ENCODE results near the gene DNAJB7. TPM values are rescaled to one million over a fixed set of nuclear protein-coding genes. Genes with fewer than 3 reads are reported as not detected.

DNAJB7 gene
- total and polyA plus RNA-seq, 10 of the 15 experiments (the other 5 are each of a cell fraction or from before 2014, with no cell fraction given), result 0.03 to 0.70 (median 0.29) TPM; not detected in 6

DNA sequence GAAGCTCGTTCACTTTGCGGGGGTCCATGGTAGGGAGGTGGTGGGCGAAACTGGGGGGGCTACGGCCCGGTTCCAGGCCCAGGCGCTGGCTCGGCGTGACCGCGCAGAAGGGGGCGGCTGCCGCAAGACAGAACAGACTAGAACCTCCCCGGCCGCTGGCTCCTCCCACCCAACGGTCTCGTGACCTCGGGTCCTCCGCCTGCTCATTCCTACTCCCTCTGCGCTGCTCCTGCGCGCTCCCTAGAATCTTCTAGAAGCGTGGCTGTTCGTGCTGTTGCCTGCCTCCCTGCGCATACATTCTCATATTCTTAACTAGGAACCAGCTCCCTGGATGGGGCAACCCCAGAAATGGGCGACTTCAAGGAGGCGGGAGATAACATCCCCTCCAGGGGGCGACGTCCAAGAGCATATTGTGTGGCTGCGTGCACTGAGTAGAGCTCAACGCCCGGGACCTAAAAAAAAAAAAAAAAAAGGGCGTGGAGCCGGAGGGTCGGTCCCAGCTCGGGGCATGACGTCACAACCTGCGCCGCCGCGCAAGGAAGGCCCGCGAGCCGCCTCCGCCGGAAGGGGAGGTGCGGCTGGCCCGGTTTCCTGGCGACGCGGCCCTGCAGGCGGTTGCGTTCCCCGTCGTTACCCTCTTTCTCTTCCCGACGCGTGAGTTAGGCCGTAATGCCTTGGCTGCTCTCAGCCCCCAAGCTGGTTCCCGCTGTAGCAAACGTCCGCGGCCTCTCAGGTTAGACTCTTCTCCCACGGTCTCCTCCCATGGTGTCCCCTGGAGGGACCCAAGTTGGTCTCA lies 5.2 kb downstream of the DNAJB7 start, which contains the start of the genes ST13 and XPNPEP3 (continued):
- TF ChIP-seq NR2C1 (IDR thresholded peaks at IDR 0.05), result 0 out of 2 replicates have a peak, but pooled peaks have one; percentile 16
- peak; percentile 87 for TF ChIP-seq MYB (IDR thresholded peaks at IDR 0.05; ENCODE audit: borderline replicate concordance, low read depth, low read length)
- TF ChIP-seq IRF5 (IDR thresholded peaks at IDR 0.05; ENCODE audit: borderline replicate concordance), result peak; percentile 96
- TF ChIP-seq, protein P1, sequence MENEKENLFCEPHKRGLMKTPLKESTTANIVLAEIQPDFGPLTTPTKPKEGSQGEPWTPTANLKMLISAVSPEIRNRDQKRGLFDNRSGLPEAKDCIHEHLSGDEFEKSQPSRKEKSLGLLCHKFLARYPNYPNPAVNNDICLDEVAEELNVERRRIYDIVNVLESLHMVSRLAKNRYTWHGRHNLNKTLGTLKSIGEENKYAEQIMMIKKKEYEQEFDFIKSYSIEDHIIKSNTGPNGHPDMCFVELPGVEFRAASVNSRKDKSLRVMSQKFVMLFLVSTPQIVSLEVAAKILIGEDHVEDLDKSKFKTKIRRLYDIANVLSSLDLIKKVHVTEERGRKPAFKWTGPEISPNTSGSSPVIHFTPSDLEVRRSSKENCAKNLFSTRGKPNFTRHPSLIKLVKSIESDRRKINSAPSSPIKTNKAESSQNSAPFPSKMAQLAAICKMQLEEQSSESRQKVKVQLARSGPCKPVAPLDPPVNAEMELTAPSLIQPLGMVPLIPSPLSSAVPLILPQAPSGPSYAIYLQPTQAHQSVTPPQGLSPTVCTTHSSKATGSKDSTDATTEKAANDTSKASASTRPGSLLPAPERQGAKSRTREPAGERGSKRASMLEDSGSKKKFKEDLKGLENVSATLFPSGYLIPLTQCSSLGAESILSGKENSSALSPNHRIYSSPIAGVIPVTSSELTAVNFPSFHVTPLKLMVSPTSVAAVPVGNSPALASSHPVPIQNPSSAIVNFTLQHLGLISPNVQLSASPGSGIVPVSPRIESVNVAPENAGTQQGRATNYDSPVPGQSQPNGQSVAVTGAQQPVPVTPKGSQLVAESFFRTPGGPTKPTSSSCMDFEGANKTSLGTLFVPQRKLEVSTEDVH (IDR thresholded peaks at IDR 0.05; ENCODE audit: low read depth, partially characterized antibody), result peak; percentile 57
- peak; percentile 61; the same call in 1 of the 2 replicates for TF ChIP-seq IKZF1 (conservative IDR thresholded peaks at IDR 0.05)
- TF ChIP-seq, protein P2, sequence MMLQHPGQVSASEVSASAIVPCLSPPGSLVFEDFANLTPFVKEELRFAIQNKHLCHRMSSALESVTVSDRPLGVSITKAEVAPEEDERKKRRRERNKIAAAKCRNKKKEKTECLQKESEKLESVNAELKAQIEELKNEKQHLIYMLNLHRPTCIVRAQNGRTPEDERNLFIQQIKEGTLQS (IDR thresholded peaks at IDR 0.05; ENCODE audit: borderline replicate concordance, extremely low read depth, low read depth, low read length), result peak; percentile 74; the same call in 1 of the 2 replicates
- TF ChIP-seq CHD2 (IDR thresholded peaks at IDR 0.05; ENCODE audit: borderline replicate concordance, low read depth, low read length), result no peak
- TF ChIP-seq TARDBP (IDR thresholded peaks at IDR 0.05; ENCODE audit: borderline replicate concordance), result peak; percentile 73; the same call in 1 of the 2 replicates
- peak; percentile 21 to 33 (median 30); a peak in 3 of 6 replicates for TF ChIP-seq CTCF (IDR thresholded peaks at IDR 0.05 in 2 of 3, conservative IDR thresholded peaks at IDR 0.05 in 1 of 3; ENCODE audit: control insufficient read depth in 2 of 3, extremely low read depth in 1 of 3, insufficient read depth in 1 of 3, low read depth in 3 of 3, low read length in 3 of 3)
- no peak for TF ChIP-seq CEBPB (IDR thresholded peaks at IDR 0.05; ENCODE audit: borderline replicate concordance in 1 of 2, low read depth in 2 of 2, low read length in 2 of 2)
- TF ChIP-seq SIN3A (IDR thresholded peaks at IDR 0.05; ENCODE audit: low read depth, low read length), result peak; percentile 96
- peak; percentile 56; the same call in 1 of the 2 replicates for TF ChIP-seq BACH1 (IDR thresholded peaks at IDR 0.05; ENCODE audit: borderline replicate concordance)
- peak; percentile 77 for TF ChIP-seq POLR2AphosphoS5 (IDR thresholded peaks at IDR 0.05; ENCODE audit: low read length)
- no peak for TF ChIP-seq PAX8 (IDR thresholded peaks at IDR 0.05)
- peak; percentile 83 to 95 for TF ChIP-seq BHLHE40 (IDR thresholded peaks at IDR 0.05; ENCODE audit: borderline replicate concordance in 1 of 2, low read depth in 2 of 2, low read length in 1 of 2)
- peak; percentile 51; the same call in 1 of the 2 replicates for TF ChIP-seq MEF2A (IDR thresholded peaks at IDR 0.05; ENCODE audit: insufficient read depth, low read depth, low read length)
- 0 out of 2 replicates have a peak, but pooled peaks have one; percentile 40 for TF ChIP-seq POLR2AphosphoS2 (IDR thresholded peaks at IDR 0.05; ENCODE audit: low read depth, low read length)
- peak; percentile 74 for TF ChIP-seq SMAD5 (IDR thresholded peaks at IDR 0.05; ENCODE audit: low read depth)
